ENCODE measurements around the gene KATNB1.

The KATNB1 gene

DNA sequence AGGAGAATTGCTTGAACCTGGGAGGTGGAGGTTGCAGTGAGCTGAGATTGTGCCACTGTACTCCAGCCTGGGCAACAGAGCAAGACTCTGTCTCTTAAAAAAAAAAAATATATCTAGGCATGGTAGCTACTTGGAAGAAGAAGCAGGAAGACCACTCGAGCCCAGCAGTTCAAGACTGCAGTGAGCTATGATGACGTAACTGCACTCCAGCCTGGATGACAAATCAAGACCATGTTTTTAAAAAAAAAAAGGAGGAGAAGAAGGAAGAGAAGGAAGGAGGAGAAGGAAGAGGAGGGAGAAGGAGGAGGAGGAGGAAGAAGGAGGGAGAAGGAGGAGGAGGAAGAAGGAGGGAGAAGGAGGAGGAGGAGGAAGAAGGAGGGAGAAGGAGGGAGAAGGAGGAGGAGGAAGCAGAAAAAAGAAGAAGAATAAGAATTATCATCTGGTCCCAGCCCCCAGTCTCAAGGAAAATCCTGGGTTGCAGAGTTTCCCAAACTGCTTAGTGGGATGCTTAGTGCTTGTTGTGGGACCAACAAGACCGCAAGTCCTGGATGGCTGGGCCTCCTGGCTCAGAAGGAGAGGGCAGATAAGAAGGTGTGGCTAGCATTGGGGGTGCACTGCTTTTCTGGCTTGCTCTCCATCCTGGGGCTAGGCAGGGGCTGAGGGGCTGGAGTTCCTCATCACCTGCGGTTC is 44.6 kb upstream of the KATNB1 start:
- TF ChIP-seq, protein P1, sequence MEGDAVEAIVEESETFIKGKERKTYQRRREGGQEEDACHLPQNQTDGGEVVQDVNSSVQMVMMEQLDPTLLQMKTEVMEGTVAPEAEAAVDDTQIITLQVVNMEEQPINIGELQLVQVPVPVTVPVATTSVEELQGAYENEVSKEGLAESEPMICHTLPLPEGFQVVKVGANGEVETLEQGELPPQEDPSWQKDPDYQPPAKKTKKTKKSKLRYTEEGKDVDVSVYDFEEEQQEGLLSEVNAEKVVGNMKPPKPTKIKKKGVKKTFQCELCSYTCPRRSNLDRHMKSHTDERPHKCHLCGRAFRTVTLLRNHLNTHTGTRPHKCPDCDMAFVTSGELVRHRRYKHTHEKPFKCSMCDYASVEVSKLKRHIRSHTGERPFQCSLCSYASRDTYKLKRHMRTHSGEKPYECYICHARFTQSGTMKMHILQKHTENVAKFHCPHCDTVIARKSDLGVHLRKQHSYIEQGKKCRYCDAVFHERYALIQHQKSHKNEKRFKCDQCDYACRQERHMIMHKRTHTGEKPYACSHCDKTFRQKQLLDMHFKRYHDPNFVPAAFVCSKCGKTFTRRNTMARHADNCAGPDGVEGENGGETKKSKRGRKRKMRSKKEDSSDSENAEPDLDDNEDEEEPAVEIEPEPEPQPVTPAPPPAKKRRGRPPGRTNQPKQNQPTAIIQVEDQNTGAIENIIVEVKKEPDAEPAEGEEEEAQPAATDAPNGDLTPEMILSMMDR (IDR thresholded peaks at IDR 0.05; ENCODE audit: low read depth, low read length, missing control alignments) = no peak
- H3K4me3 ChIP-seq (ENCODE audit: low read depth, low read length) = no peak overlapping the region
- no peak for DNase-seq (ENCODE audit: low read depth)

DNA sequence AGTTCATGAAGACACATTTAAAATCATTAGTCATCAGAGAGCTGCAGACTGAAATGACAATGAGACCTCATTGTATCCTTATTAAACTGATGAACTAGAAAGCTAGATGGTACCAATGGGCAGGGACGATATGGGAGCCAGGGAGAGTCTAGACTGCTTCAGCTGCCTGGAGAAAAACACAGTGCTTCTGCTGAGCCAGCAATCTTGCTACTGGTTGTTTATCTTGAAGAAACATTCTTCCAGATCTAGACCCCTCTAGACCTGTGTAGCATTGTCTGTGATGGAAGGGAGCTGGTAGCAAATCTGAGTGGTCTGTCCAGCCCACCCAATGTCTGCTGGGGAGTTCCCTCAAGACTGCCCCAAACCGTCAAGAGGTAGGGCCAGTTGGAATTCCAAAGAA is 42.9 kb upstream of the KATNB1 start:
- TF ChIP-seq, protein P1 (IDR thresholded peaks at IDR 0.05; ENCODE audit: low read depth, low read length, missing control alignments) = no peak
- H3K4me3 ChIP-seq (ENCODE audit: low read depth, low read length) = no peak overlapping the region
- no peak for DNase-seq (ENCODE audit: low read depth)

DNA sequence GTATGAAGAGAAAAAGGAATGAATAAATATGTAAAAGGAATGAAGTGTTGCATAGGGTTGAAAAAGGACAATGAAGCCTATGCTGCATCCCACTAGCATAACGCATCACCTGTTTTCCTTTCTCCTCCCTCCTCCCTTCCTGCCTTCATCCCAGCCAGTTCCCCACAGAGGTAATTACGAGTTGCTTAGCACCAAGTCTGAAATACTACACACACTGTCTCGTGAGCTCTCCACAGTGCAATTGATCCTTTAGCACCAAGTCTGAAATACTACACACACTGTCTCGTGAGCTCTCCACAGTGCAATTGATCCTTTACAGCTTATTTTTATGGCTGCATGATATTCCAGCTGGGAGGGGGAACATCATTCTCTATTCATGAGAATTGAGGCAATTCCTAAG is 42.0 kb upstream of the KATNB1 start:
- DNase-seq (ENCODE audit: low read depth) = no peak
- TF ChIP-seq, protein P1 (IDR thresholded peaks at IDR 0.05; ENCODE audit: low read depth, low read length, missing control alignments) = no peak
- H3K4me3 ChIP-seq (ENCODE audit: low read depth, low read length) = no peak overlapping the region

DNA sequence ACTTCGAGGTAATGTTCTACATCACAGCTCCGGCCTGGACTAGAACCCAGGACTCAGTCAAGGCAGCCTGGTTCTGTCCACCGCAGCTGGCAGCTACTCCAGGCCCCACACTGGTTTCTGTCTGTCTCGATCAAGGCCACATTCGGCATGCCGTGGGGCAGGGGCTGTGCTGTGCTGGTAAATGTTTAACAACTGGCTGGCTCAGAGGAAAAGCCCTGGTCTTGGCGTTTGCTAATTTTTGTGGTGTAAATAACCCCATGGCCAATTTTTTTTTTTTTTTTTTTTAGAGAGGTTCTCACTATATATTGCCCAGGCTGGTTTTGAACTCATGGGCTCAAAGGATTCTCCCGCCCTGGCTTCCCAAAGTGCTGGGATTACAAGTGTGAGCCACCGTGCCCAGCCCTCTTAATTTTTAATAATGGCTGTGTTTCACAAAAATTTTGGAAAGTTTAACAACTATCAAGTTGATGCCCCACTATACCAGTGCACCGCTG is 41.3 kb upstream of the KATNB1 start:
- TF ChIP-seq, protein P1 (IDR thresholded peaks at IDR 0.05; ENCODE audit: low read depth, low read length, missing control alignments) = no peak
- H3K4me3 ChIP-seq (ENCODE audit: low read depth, low read length) = no peak overlapping the region
- DNase-seq (ENCODE audit: low read depth) = no peak

DNA sequence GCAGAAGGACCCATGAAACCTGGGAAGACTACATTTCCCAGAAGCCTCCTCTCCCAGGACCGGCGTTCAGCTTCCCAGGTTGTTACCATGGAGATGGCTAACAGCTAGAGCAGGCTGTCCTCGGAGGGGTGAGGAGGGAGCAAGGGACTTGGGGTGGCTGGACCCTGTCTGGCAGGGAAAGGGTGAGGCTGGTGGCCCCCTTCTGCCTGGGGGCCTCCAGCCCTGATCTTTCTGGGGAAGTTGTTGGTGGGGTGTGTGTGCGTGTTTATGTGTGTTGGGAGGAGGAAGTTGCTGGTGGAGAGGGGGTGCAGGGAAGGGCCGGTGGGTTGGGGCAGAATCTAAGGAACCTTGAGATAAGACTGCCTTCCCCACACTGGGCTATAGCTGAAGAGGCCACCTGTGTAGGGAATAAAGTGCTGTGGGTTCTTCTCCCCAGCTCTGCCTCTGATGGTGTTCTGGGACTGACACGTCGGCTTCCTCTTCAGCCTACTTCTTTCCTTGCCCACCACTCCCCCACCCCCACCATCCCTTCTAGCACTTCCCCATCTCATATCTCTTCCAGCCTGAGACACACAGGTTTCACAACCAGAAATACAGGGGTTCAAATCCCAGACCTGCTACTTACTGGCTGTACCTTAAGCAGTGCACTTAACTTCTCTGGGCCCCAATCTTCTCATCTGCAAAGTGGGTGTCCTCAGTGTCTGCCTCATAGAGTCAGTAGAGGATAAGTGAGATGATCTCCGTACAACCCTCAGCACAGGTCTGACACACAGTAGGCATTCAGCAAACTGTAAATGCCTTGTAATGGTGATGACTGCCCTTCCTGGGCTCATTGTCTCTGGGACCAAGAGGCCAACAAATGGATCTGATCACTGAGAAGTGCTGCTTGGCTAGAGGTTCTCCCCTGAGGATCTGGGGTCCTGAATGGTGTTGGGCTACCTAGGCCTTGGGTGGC is 40.6 kb upstream of the KATNB1 start, which contains the start of gene DRC7:
Gene DRC7 (plus strand): TSS at position 82 of the 955 bp plus-strand sequence. CDS start 3,144 bp downstream, outside the sequence.
- TF ChIP-seq, protein P1 (IDR thresholded peaks at IDR 0.05; ENCODE audit: low read depth, low read length, missing control alignments) = no peak
- H3K4me3 ChIP-seq (ENCODE audit: low read depth, low read length) = no peak within 1 kb of the TSS
- no peak for DNase-seq (ENCODE audit: low read depth)

DNA sequence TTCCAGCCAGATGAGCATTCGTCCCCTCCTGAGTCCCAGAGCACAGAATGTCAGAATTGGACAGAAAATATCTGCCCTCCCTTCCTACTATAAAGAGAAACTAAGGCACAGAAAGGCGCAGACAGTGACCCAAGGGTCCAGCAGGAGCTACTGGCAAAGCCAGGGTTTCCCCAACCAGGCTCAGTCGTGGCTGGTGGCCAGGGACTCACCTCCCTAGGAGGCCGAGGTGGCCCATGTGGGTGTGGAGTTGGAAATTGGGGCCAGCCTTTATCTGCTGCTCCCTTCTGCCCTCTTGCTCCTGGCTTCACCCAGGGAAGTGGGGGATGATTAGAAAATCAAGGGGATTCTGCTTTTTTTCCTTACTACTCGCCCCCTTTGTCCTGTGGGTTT is 39.9 kb upstream of the KATNB1 start:
- TF ChIP-seq, protein P1 (IDR thresholded peaks at IDR 0.05; ENCODE audit: low read depth, low read length, missing control alignments) = no peak
- no peak overlapping the region for H3K4me3 ChIP-seq (ENCODE audit: low read depth, low read length)
- no peak for DNase-seq (ENCODE audit: low read depth)

Measured in GM12864 (cell line).